Measurements from ENCODE around the gene PER2.
A peak's percentile ranks its signal among the peaks of the same experiment; 100 is the strongest.

The PER2 gene

GRCh38 chr2:238244151-238244550 lies 44.3 kb downstream of the PER2 start:
- peak; percentile 98 for DNase-seq (ENCODE audit: low read depth)
- no peak for TF ChIP-seq CTCF (IDR thresholded peaks at IDR 0.05; ENCODE audit: control insufficient read depth, extremely low read depth, insufficient read depth)
- H3K4me3 ChIP-seq (ENCODE audit: low read depth, low read length), result no peak overlapping the region

GRCh38 chr2:238243496-238244076 lies 44.8 kb downstream of the PER2 start:
- TF ChIP-seq CTCF (IDR thresholded peaks at IDR 0.05; ENCODE audit: control insufficient read depth, extremely low read depth, insufficient read depth), result peak; percentile 31; the same call in 1 of the 2 replicates
- DNase-seq (ENCODE audit: low read depth), result no peak
- H3K4me3 ChIP-seq (ENCODE audit: low read depth, low read length), result no peak overlapping the region

GRCh38 chr2:238242731-238243495 lies 45.5 kb downstream of the PER2 start:
- DNase-seq (ENCODE audit: low read depth), result no peak
- no peak for TF ChIP-seq CTCF (IDR thresholded peaks at IDR 0.05; ENCODE audit: control insufficient read depth, extremely low read depth, insufficient read depth)
- H3K4me3 ChIP-seq (ENCODE audit: low read depth, low read length), result no peak overlapping the region

- TF ChIP-seq CTCF (IDR thresholded peaks at IDR 0.05; ENCODE audit: control insufficient read depth, extremely low read depth, insufficient read depth), result no peak
- DNase-seq (ENCODE audit: low read depth), result no peak
- H3K4me3 ChIP-seq (ENCODE audit: low read depth, low read length), result no peak overlapping the region
These were observed 46.4 kb downstream of the PER2 start for GRCh38 chr2:238241970-238242369.

GRCh38 chr2:238240757-238241711 lies 47.4 kb downstream of the PER2 start:
- no peak for TF ChIP-seq CTCF (IDR thresholded peaks at IDR 0.05; ENCODE audit: control insufficient read depth, extremely low read depth, insufficient read depth)
- H3K4me3 ChIP-seq (ENCODE audit: low read depth, low read length), result no peak overlapping the region
- DNase-seq (ENCODE audit: low read depth), result no peak

- peak within 1 kb of the TSS; percentile 66 for H3K4me3 ChIP-seq (ENCODE audit: low read depth, low read length)
- peak; percentile 22; the same call in 1 of the 2 replicates for TF ChIP-seq CTCF (IDR thresholded peaks at IDR 0.05; ENCODE audit: control insufficient read depth, extremely low read depth, insufficient read depth)
- no peak for DNase-seq (ENCODE audit: low read depth)
These were observed 48.3 kb downstream of the PER2 start, which contains the start of gene HES6 for GRCh38 chr2:238239863-238240756. Gene HES6, minus strand, starts transcription at chr2:238240038. Its CDS starts 133 bp downstream, at chr2:238239905.

Measured in LNCaP clone FGC (cell line).